Stimulated activated CD8-positive, alpha-beta memory T cell treated with anti-CD3 and anti-CD28 coated beads, Interleukin-7, amount 100 ng/mL, for 24 hours (primary cell): ENCODE results near the gene SLC17A9.

ENCODE experiments used
- DNase-seq: peaks from one replicate; pipeline ENCODE4 v3.0.0-alpha.2; 2020; ENCODE audit warnings: low read depth

Gene SLC17A9

GRCh38 chr20:63003546-63003945 is 51.0 kb downstream of the SLC17A9 start:
- DNase-seq: no peak

DNA sequence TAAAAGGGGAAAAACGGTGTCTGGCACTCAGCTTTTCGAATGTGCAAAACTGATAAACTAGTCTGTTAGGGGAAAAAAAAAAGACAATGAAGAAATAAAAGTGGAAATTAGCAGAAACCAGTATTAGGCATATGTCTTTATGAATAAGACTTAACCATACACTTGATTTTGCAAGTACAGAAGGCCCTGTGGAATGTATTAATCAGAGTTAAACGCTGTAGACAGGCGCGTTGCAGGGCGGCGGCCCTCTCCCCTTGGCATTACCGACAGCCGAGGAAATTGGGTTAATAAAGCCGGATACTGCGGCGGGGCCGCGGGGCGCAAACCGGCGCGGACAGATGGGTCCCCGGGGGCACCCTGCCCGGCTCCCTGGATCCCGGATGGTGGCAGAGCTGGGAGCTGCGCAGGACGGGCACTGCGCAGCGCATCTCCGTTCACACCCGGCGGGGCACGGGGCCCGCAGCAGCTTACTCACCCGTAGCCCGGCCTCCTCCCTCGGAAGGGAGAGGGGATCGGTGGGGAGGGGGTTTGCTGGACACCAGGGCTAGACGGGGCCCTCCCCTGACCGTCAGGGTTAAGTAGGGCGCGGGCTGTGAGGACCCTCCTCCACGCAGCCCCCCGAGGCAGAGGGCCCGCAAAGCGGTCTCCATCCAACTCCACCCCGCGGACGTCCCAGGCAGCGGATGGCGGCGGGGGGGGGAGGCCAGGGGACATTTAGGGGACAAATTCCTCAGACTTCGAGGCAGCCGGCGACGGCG is 52.3 kb downstream of the SLC17A9 start:
- DNase-seq: no peak

DNA sequence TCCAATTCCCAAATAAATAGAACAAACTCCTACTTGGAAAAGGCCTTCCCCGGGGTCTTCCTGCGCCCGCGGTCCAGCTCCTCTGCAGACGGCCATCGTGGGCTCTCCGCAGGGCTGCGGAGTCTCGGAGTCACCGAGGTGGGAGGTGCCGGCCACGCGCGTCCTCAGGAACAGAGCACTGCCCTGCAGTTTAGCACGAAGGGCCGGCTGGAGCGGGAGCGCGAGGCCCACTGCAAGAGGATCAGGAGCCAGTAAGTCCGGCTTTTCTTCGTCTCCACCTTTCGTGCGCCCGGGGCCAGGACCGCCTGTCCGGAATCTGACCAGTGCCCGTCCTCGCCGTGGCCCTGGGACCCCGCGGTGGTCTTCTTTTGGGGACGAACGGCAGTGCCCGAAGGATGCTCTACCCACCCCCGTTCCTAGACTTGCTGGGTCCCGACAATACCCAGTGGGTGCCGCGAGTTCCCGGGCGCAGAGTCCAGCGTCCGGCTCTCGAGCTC is 52.9 kb downstream of the SLC17A9 start:
- DNase-seq: no peak

DNA sequence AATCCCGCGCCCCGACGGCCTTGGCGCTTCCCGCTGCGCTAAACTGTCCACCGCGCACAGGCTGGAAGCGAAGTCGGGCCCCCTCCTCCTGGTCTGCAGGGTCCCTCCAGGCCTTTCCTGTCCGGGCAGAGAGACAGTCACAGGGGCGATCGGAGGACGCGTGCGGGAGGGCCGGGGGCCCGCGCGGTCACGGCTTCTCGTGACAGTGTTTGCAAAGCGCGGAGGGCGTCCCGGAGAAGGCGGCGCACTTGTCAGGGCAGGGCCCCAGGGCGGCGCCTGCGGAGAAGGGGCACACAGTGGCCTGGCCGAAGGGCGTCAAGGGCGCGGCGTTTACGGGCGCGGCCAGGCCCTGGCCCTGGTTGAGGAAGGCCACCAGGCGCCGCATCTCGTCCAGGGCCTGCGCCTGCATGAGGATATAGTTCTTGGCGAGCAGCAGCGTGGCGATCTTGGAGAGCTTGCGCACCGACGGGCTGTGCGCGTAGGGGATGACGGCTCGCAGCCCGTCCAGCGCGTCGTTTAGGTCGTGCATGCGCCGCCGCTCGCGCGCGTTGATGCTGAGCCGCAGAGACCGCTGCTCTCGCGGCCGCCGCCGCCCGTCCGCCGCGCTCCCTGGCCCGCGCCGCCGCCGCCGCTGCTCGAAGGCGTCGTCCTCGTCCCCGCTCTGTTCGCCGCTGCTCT is 53.5 kb downstream of the SLC17A9 start:
- no peak for DNase-seq

DNA sequence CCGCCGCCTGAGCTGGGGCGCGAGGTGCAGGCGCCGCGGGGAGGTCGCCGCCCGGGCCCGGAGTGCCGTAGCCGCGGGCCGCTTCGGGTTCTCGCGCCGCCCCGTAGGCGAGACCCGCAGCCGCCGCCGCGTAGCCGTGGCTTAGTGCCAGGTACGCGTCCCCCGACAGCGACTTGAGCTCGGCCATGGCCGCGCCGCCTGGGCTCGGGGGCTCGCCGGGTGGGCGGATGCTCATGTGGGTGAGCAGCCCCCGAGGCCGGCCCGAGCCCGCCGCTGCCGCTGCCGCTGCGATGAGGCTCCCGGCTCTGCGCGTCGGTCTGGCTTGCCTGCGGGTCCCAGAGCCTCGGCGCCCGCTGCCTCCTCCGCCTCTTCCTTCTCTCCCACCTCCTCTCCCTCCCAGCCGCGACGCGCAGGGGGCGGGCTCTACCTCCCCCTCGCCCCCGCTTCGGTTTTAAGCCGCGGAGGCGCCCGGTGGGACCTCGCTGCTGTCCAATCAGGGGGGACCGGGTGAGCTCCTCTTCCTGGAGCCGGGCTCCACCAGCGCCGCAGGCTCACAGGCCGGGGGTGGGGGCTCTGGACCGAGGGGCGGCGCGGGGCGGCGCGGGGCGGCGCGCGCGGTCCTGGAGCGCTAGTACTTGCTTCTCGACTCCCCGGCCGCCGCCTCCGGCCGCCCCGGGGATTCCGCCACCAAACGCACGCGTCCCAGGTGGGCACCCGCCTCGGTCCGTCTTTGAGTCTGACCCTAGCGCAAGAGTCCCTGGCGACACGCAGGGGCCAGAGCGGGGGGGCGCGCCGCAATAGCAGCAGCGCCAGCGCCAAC is 54.2 kb downstream of the SLC17A9 start, which contains the start of gene BHLHE23:
BHLHE23 (minus strand) TSS at position 425 of the 820 bp plus-strand sequence; CDS start at position 235, 190 bp downstream.
- no peak for DNase-seq

DNA sequence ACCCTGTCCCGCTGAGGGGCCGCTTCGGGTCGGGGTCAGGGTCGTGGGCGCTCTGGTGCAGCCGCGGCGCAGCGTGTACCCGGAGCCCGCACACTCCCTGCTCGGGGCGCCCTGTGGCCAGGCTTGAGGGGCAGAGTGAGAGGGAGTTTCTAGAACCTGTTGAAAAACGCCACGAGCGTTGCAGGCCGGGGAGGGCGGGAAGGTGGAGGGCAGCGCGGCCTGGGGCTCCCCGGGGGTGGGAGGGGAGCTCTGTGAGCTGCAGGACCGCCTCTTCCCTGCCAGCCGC is 54.8 kb downstream of the SLC17A9 start:
- no peak for DNase-seq

DNA sequence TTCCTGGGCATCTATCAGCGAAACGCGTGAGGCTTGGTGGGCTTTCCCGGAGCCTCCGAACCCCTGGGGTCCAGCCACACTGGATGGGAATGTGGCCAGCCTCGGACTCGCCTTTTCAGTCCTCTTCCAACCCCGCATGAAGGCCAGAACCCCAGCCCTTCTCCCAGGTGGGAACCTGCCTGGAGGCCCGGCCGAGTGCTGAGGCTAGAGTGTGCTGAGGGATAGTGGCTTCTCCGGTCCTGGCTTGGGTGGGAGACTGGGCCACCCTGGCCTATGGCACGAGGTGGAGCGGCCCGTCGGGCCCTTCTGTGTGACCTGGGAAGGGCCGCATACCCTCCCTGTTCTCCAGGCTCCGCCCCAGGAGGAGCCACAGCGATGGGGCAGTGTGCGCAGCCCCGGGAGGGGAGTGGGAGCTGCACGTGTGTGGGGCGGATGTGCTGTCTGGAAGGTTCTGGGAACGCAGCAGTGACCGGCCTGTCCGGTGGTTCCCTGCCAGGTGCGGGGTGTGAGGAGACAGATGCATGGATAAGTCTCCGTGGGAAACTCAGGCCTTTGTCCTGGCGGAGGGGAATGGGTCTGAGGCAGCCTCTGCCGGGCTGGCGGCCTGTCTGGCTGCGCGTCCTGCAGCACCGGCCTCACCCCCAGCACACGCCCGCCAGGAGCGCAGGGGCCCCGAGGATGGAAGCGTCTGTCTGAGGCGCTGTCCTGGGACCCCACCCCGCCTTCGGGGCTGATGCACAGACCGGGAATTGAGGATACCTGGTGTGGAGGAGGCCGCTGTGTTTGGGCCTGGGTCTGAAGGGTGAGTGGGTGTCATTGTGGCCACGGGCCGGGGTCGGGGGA is 55.4 kb downstream of the SLC17A9 start:
- DNase-seq: no peak

DNA sequence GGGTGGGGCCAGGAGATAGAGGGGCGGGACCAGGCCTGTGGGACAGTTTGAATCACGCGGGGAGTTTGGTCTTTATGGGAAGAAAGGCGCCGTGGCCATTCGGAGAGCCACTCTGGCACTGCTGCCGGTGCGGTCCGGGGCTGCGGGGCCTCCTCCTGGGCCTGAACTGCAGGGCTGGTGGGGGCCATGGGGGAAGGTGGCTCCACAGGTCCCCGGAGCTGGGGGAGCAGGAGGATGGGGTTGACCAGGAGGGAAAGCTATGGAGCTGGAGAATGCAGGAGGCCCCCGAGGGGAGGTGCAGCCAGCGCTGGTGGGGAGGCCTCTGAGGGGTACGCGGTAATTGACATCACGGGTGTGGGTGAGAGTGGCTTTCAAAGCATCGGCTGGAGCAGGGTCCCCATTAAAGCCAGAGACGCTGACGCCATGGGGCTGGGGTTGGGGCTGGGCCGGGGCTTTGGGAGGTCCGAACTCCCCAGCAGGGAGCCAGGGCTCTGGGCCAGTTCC is 56.1 kb downstream of the SLC17A9 start:
- DNase-seq: no peak

GRCh38 chr20:63009045-63009961 is 56.8 kb downstream of the SLC17A9 start:
- peak; percentile 68 for DNase-seq

- peak; percentile 46 for DNase-seq
These were observed 57.7 kb downstream of the SLC17A9 start for GRCh38 chr20:63009988-63010769.

DNA sequence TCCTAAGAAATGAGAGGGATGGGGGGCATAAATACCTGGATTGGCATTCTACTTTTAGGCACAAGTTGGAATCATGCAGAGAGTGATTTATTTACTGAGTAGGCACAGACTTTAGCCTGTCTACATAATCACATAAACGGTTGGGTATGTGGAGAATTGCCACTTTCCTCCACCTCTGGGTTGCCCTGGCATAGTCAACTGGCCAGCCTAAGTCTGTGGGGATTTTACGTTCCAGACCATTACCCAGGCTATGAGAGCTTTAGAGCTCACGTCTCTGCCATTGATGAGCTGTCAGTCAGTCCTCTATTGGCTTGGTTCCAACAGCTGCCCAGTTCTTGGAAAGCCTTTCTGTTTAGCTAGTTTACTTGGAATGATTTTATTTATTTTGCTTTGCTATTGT is 59.3 kb downstream of the SLC17A9 start:
- DNase-seq: no peak

DNA sequence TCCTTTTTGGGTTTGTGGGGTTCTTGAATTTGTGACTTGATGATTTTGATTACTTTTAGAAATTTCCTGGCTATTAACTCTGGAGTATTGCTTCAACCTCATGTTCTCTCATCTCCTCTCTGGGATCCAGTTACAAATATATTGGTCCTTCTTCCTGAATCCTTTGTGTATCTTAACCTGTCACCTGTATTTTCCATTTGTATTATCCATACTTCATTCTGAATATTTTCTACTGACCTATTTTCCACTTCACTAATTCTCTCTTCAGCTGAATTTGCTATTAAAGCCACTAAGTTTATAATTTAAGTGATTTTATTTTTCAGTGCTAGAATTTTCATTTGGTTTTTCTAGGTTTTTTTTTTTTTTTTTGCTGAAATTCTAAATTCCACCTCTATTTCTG is 60.7 kb downstream of the SLC17A9 start:
- no peak for DNase-seq

- no peak for DNase-seq
These were observed 61.8 kb downstream of the SLC17A9 start for GRCh38 chr20:63014287-63014686.

DNA sequence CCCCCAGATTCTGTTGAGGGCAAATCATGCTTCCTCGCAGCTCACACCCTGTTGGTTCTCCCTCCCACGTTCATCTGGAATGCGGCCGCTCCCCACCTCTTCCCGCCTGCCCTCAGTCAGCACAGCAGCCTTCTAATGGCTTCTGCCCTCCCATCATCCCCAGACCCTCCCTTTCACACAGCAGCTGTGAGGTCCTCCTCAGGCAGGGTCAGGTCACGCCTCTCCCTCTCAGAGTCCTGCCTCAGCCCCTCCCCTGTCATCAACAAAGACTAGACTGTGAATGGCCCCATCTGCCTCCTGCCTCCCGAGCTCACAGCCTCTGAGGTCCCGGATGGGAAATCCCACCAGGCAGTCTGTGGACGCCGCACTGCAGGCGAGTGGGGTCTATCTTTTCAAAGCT is 62.2 kb downstream of the SLC17A9 start:
- no peak for DNase-seq

- DNase-seq: no peak
These were observed 62.7 kb downstream of the SLC17A9 start for GRCh38 chr20:63015147-63015661.

DNA sequence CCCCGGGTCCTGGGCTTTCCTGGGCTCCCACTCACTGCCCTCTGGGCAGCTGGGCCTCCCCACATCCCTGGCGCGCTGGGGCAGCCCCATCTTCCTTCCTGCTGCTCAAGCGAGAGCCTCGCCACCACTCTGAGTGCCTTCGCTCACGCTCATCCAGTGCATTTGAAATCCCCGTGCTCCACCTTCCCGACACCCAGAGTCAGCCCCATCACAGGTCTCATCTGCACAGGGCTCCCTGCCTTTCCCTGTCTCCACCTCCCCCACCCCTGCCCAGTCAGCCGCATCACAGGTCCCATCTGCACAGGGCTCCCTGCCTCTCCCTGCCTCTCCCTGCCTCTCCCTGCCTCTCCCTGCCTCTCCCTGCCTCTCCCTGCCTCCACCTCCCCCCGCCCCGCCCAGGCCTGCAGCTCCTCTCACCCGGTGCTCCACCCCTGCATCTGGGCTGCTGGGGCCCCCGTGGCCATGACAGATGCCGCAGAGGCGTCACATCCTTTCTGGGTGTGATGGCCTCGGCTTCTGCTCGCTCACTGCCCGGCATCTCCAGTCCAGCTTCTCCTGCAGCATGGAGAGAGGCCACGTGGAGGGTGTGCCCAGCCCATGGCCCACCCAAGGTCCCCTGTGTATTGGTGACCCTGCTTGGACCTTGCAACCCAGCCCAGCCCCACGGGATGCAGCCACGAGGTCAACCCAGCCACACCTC is 63.3 kb downstream of the SLC17A9 start:
- DNase-seq: no peak

DNA sequence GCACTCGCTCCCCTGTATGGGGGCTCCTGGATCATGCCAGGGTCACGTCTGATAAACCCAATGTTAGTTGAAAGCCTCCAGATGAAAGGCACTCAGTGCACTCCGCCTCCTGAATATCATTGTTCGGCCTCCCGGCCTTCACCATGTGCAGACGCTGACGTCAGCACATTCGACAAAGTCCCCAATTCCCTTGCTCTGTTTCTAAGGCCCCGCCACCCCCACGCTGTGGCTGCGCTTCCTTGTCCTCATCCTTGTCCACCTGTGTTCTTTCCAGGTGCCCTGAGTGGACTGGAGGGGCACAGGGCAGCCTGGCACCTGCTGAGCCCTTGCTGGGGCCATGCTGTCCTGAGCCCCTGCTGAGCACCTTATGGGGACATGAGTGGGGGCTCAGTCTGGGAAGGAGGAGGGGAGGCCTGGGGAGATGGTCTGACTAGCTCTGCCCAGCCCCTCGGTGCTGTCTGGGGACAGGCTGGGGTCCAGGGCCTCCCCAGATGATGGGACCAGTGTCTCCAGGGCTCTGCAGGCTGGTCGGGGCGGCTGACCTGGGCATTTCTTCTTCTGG is 64.1 kb downstream of the SLC17A9 start:
- no peak for DNase-seq

GRCh38 chr20:63017076-63017825 is 64.7 kb downstream of the SLC17A9 start:
- no peak for DNase-seq
